OCI-LY3 (cell line): Measurements from ENCODE around the gene KATNB1.

ENCODE experiments used
- H2AFZ ChIP-seq: fragments of 200-600, 300-600 bp; shearing (Covaris generic); 2 replicates; pipeline ENCODE4 v1.6.0; 2014; ENCODE audit warnings: antibody characterized with exemption, low read depth, low read length
- H3K27ac ChIP-seq: fragments of 200-600, 300-600 bp; sonication (generic); 2 replicates; pipeline ENCODE4 v1.5.1; 2014; ENCODE audit warnings: mild to moderate bottlenecking, low read length, moderate library complexity, mixed read lengths
- H3K27me3 ChIP-seq: fragments of 200-600, 300-600 bp; sonication (generic); 2 replicates; pipeline ENCODE4 v1.6.1; 2014; ENCODE audit warnings: low read depth, low read length, mixed read lengths
- H3K36me3 ChIP-seq: fragments of 200-600, 300-600 bp; sonication (generic); replicated peaks from 2 replicates; pipeline ENCODE3; 2014; ENCODE audit warnings: low read depth, low read length, mixed read lengths
- H3K4me1 ChIP-seq: fragments of 300-600, 200-600 bp; sonication (generic); 2 replicates; pipeline ENCODE4 v1.6.1; 2014; ENCODE audit warnings: low read length, mixed read lengths
- H3K4me2 ChIP-seq: fragments of 200-600, 300-600 bp; sonication (generic); 2 replicates; pipeline ENCODE4 v1.6.1; 2014; ENCODE audit warnings: low read length, mixed read lengths
- H3K4me3 ChIP-seq: fragments of 300-600, 200-600 bp; sonication (generic); 2 replicates; pipeline ENCODE4 v1.5.1; 2014; ENCODE audit warnings: antibody characterized with exemption, mild to moderate bottlenecking, low read length, moderate library complexity
- H3K79me2 ChIP-seq: fragments of 300-600, 200-600 bp; shearing (Covaris generic); 2 replicates; pipeline ENCODE4 v1.6.1; 2014; ENCODE audit warnings: mild to moderate bottlenecking, low read length, mixed read lengths
- H3K9ac ChIP-seq: fragments of 300-600, 200-600 bp; shearing (Covaris generic); 2 replicates; pipeline ENCODE4 v1.6.0; 2014; ENCODE audit warnings: mild to moderate bottlenecking, low read length, moderate library complexity
- H3K9me3 ChIP-seq: fragments of 200-600, 300-600 bp; shearing (Covaris generic); 2 replicates; pipeline ENCODE4 v1.6.1; 2014; ENCODE audit warnings: low read length, mixed read lengths; ENCODE audit not compliant: insufficient read depth
- H4K20me1 ChIP-seq: fragments of 200-600, 300-600 bp; sonication (generic); 2 replicates; pipeline ENCODE4 v1.6.1; 2016; ENCODE audit warnings: low read length, mixed read lengths; ENCODE audit not compliant: insufficient read depth
- EZH2phosphoT487 ChIP-seq: fragments of 200-600 bp; shearing (Covaris generic); IDR thresholded peaks from 2 replicates; pipeline ENCODE4 v1.6.1; 2018; ENCODE audit warnings: antibody characterized with exemption, mixed run types, low read depth
- TF ChIP-seq, protein P1 (sequence below): fragments of 200-600, 300-600 bp; sonication (generic); IDR thresholded peaks from 2 replicates; pipeline ENCODE4 v1.5.1; 2014; ENCODE audit warnings: antibody characterized with exemption, low read length, low read depth

Gene KATNB1

DNA sequence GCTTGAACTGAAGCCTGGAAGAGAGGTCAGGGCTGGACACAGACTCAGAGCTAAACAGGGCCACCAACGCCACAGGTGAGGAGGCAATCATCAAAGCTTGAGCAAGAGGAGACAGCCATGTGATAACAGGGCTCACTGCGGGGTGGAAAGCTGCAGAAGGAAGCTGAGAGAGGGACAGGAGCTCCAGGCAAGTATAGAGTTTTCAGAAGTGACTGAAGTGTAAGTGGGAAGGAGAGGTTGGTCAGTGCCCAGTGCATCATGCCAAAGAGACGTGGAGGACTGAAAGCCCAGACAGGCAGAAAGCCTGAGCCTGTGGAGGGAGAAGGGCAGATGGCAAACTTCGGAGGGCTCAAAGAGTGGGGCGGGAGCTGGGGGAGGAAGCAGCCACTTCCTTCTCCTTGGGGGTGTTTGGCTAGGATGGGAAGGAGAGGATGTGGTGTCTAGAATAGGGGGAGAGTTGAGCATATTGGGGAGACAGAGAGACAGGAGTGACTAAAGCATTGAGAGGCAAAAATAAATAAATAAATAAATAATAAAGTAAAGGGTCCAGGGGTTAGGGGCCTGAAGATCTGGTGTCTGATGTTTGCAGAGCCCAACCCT is 64.1 kb downstream of the KATNB1 start:
- no peaks in the 10 kb centered on the region for H3K9me3 ChIP-seq
- H3K36me3 ChIP-seq: no peaks in the 10 kb centered on the region
- H3K27me3 ChIP-seq: peaks cover 27% of the 10 kb centered on the region
- no peaks in the 10 kb centered on the region for H4K20me1 ChIP-seq
- no peak overlapping the region for H3K9ac ChIP-seq
- no peak overlapping the region for H3K4me2 ChIP-seq
- no peak for TF ChIP-seq EZH2phosphoT487
- TF ChIP-seq, protein P1, sequence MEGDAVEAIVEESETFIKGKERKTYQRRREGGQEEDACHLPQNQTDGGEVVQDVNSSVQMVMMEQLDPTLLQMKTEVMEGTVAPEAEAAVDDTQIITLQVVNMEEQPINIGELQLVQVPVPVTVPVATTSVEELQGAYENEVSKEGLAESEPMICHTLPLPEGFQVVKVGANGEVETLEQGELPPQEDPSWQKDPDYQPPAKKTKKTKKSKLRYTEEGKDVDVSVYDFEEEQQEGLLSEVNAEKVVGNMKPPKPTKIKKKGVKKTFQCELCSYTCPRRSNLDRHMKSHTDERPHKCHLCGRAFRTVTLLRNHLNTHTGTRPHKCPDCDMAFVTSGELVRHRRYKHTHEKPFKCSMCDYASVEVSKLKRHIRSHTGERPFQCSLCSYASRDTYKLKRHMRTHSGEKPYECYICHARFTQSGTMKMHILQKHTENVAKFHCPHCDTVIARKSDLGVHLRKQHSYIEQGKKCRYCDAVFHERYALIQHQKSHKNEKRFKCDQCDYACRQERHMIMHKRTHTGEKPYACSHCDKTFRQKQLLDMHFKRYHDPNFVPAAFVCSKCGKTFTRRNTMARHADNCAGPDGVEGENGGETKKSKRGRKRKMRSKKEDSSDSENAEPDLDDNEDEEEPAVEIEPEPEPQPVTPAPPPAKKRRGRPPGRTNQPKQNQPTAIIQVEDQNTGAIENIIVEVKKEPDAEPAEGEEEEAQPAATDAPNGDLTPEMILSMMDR: no peak
- H3K4me1 ChIP-seq: no peaks in the 10 kb centered on the region
- no peaks in the 10 kb centered on the region for H3K79me2 ChIP-seq
- no peak overlapping the region for H3K27ac ChIP-seq
- H2AFZ ChIP-seq: no peak overlapping the region
- H3K4me3 ChIP-seq: no peak overlapping the region

DNA sequence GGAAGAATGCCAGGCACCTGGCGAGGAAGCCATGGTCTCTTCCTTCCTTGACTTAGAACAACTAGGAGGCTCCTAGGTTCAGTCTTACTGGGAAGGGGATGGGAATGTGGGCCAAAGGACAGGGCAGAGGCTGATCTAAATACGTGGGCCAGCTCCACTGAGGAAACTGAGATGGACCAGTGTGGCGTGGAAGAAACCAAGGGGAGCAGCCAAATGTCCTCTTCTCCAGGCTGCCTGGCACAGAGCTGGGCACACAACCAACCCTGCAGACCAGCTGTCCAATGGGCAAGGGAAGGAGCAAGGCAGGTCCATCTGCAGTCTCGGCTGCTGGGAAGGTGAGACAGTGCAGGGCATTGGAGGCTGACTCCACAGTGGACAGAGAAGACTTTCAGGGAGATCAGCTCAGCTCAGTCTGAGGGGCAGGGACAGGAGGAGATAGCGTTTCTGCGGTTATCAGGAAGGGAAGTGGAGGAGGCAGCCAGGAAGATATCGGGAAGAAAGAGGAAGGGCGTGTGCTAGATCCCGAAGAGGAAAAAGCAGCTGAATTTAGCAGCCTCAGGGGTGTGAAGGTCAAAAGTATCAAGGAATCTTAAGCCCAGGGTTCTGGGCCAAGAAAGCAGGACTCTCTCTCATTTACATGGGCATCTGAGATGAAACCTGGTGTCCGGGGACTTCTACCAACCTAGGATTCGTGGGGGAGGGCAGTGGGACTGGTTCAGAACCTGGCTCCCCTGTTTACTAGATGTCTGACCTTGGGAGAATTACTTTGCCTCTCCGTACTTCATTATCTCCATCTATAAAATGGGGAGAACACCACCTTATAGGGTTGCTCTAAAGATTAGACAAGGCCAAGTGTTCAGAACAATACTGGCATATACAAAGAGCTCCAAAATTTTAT is 64.9 kb downstream of the KATNB1 start:
- H3K27me3 ChIP-seq: peaks cover 30% of the 10 kb centered on the region
- no peaks in the 10 kb centered on the region for H3K79me2 ChIP-seq
- H2AFZ ChIP-seq: no peak overlapping the region
- TF ChIP-seq, protein P1: no peak
- no peaks in the 10 kb centered on the region for H3K36me3 ChIP-seq
- H3K4me3 ChIP-seq: no peak overlapping the region
- no peaks in the 10 kb centered on the region for H3K4me1 ChIP-seq
- H3K9ac ChIP-seq: no peak overlapping the region
- H4K20me1 ChIP-seq: no peaks in the 10 kb centered on the region
- no peak overlapping the region for H3K4me2 ChIP-seq
- H3K9me3 ChIP-seq: no peaks in the 10 kb centered on the region
- no peak overlapping the region for H3K27ac ChIP-seq

DNA sequence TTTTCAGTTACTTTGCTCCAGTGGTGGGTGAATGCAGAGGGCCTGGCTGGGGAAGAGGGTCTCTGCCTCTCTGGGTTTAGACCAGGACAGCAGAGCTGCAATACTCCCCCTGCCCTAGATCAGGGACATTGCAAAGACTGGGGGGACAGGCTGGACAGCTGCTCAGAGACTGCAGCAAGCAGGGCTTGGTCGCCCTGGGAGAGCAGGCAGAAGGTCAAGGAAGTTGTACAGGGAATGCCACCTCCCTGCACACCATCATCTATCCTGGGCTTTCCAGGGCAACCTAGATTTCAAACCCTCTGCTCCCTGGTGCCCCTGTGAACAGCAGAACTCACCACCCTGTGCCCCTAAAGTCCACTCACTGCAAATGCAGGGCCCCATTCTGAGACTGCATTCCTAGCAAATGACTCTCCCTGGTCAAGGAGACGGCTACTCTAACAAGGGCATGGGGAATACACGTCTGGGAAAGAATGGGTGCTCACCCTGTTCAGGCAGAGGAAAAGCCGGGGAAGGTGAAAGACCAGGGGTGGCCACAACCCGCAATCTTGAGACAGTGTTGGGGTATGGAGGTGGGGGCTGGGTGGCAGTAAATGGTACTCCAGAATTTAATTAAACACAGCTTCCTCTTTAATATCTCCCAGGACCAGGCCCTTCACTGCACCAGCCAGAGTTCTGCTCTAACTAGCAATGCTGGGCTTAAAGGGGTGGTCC is 65.7 kb downstream of the KATNB1 start:
- Histone ChIP-seq H3K4me1 (no peaks in the 10 kb centered on the region), H3K9ac (no peak overlapping the region), H3K4me3 (no peak overlapping the region)

More for the DNA sequence above, 65.7 kb downstream of the KATNB1 start:
- Histone ChIP-seq H3K27me3 (peaks cover 35% of the 10 kb centered on the region), H3K9me3 (no peaks in the 10 kb centered on the region), H3K27ac (no peak overlapping the region), H3K36me3 (no peaks in the 10 kb centered on the region), H4K20me1 (no peaks in the 10 kb centered on the region), H3K79me2 (no peaks in the 10 kb centered on the region), H2AFZ (no peak overlapping the region), H3K4me2 (no peak overlapping the region)
- TF ChIP-seq, protein P1: no peak
- no peak for TF ChIP-seq EZH2phosphoT487
